GM18951 (cell line): ENCODE data around the gene TTC21A.

Source experiments
- POLR2A ChIP-seq: IDR thresholded peaks from 4 replicates; pipeline ENCODE4 v1.6.1; 2011; ENCODE audit warnings: mild to moderate bottlenecking; ENCODE audit not compliant: insufficient read length, insufficient read depth; ENCODE audit errors: extremely low read depth
- in situ Hi-C: fragments of 300-500 bp; cut with MboI; formaldehyde crosslinking; loops from one replicate; pipeline ENCODE4 v1.12.0; 2022; ENCODE audit warnings: low sequenced_read_pairs, mixed read lengths, inconsistent platforms; ENCODE audit not compliant: unreplicated experiment

The TTC21A gene

GRCh38 chr3:39130693-39131265 lies 23.3 kb downstream of the TTC21A start:
- in situ Hi-C loops = no loop called here
- TF ChIP-seq POLR2A = no peak

- in situ Hi-C loops = no loop called here
- no peak for TF ChIP-seq POLR2A
Measured at GRCh38 chr3:39132096-39133092, 24.9 kb downstream of the TTC21A start.

- in situ Hi-C loops = no loop called here
- no peak for TF ChIP-seq POLR2A
Measured at GRCh38 chr3:39133093-39133490, 25.6 kb downstream of the TTC21A start.

- in situ Hi-C loops = no loop called here
- TF ChIP-seq POLR2A = no peak
Measured at GRCh38 chr3:39133822-39134221, 26.3 kb downstream of the TTC21A start.

GRCh38 chr3:39134305-39134704 lies 26.8 kb downstream of the TTC21A start:
- in situ Hi-C loops = no loop called here

GRCh38 chr3:39135170-39135805 lies 27.8 kb downstream of the TTC21A start:
- no peak for TF ChIP-seq POLR2A
- in situ Hi-C loops = no loop called here

More at GRCh38 chr3:39134305-39134704, 26.8 kb downstream of the TTC21A start:
- no peak for TF ChIP-seq POLR2A

GRCh38 chr3:39136533-39137434 lies 29.3 kb downstream of the TTC21A start:
- in situ Hi-C loops = no loop called here

GRCh38 chr3:39137435-39137936 lies 30.0 kb downstream of the TTC21A start:
- in situ Hi-C loops = no loop called here
- TF ChIP-seq POLR2A = no peak

More at GRCh38 chr3:39136533-39137434, 29.3 kb downstream of the TTC21A start:
- TF ChIP-seq POLR2A = no peak

- in situ Hi-C loops = no loop called here
- no peak for TF ChIP-seq POLR2A
Measured at GRCh38 chr3:39137991-39138803, 30.7 kb downstream of the TTC21A start.

- no peak for TF ChIP-seq POLR2A
- in situ Hi-C loops = no loop called here
Measured at GRCh38 chr3:39138804-39139415, 31.4 kb downstream of the TTC21A start.

GRCh38 chr3:39139442-39139841 lies 32.0 kb downstream of the TTC21A start:
- in situ Hi-C loops = no loop called here
- no peak for TF ChIP-seq POLR2A

- in situ Hi-C loops = no loop called here
- TF ChIP-seq POLR2A = no peak
Measured at GRCh38 chr3:39140341-39140971, 33.0 kb downstream of the TTC21A start.
